Activated CD4-positive, CD25-positive, alpha-beta regulatory T cell treated with anti-CD3 and anti-CD28 coated beads, Interleukin-2, amount 50 U/mL, for 24 hours (primary cell): ENCODE results near the gene EXOSC6.
"Not testable (repeated sequence)": the region's sequence is repeated elsewhere in the genome, so short reads cannot be mapped to it uniquely, and the experiment has no call there.

Experiments
- ATAC-seq, 2 donors: fragments of 150-1000 bp; cut with Tn5 transposase; one replicate each; pipeline ENCODE4 v1.10.0; 2021; ENCODE audit warnings: mild to moderate bottlenecking in 1 of 2, moderate library complexity in 1 of 2

EXOSC6 gene

GRCh38 chr16:70198230-70198629 is 53.5 kb downstream of the EXOSC6 start:
- ATAC-seq = not testable (repeated sequence)

GRCh38 chr16:70197611-70198010 is 54.1 kb downstream of the EXOSC6 start:
- ATAC-seq = not testable (repeated sequence)
